DMS153 (cell line): ENCODE measurements around the gene ARHGEF1.
"Not testable (repeated sequence)": the region's sequence is repeated elsewhere in the genome, so short reads cannot be mapped to it uniquely, and the experiment has no call there.

Experiments used
- DNase-seq: peaks from one replicate; lab custom pipeline; 2025; lab: John Stamatoyannopoulos, UW

ARHGEF1 gene

DNA sequence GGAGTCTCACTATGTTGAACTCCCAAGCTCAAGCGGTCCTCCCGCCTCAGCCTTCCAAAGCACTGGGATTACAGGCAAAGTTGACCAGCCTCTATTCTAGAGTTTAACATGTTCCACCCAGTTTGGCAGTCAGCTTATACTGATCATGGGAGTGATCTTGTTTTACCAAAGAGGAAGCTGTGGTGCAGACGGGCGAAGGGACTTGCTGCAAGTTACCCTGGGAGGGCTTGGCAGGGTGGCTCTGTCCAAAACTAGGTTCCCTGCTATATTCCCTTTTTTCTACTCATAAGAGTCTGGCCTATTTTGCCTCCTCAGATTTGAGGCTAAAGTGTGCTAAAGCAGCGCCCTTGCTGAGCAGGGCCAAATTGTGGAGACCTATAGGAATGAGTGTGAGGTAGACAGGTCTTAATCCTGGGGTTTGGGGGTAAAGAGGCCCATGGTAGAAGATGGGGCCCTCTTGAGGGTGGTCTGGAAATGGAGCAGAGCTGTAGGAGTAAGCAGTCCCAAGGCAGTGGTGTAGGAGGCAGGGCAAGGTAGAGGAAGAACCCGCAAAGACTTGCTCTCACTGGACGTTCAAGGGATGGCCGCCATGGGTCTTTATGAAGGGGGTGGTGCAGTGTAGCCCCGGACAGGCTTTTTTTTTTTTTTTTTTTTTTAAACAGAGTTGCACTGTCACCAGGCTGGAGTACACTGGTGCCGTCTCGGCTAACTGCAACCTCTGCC is 19.6 kb upstream of the ARHGEF1 start:
- no peak for DNase-seq

DNA sequence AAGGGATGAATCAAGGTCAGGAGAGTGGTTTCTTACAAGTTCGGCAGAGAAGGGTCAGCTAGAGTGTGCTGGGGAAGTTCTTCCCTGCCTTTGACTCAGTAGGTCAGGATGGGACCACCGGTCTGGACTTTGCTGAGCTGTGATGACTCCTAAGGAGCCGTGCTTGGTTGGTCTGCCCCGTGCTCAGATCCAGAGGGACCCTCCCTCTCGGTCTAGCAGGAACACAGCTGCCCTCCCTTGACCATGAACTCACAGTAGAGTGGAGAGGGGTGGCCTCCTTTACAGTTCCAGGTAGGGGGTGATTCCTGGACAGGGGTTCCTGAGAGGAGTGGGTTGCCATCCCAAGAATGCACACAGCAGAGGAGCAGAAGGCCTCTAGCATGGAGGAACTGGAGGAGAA is 18.6 kb upstream of the ARHGEF1 start:
- no peak for DNase-seq

DNA sequence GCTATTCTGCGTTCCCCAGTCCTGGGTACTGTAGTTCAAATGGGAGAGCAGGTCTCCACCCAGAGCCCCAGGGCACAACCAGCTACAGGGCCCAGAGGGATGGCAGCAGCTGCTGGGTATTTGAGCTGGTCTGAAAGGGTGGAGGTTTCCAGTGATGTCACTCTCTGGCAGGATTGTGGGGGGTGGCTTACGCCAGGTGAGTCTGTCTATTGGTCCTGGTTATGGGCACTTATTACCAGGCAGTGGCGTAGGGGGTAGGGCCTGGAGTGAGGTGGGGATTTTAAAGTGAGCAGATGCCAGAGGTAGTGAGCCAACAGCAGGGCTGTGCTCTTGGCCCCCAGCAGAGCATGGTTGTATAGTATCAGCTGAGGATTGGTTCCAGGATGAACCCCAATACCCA is 16.7 kb upstream of the ARHGEF1 start:
- DNase-seq = no peak

DNA sequence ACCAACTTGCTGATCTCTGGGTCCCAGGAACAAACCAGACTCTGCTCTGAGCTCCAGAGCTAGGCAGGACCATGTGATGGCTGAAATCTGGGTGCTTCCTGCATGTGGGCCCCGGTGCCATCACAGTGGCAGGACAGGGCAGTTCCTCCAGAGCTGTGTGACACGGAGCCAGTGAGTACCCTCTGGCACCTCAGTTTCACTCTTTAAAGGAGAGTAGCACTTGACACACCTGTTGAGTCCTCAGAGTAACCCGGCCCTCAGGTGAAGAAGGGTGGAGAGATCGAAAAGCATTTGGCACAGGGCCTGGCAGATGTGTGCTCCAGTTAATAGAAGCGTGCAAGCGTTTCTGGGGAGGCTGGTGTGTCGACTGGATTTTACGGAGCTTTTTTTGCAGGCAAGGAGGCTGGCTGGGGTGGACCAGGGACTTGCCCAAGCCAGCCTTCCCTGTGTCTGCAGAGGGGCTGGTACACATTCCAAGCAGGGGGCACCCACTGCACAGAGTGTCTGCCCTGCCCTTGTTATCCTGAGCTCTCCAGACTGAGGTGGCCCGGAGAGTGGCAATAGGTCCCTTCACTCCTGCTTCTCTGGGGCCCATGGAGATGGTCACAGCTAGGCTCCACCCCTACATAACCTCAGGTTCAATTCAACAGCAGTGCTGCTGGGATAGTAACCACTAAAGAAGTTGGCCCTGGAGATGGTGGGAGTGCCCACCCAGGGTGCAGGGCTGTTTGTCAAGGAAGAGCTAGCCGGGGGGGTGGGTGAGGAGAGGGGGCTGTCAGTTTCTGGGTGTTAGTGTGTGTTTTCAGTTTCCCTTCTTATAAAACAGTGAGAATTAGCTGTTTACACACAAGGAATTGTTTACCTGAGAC is 14.6 kb upstream of the ARHGEF1 start:
- no peak for DNase-seq

DNA sequence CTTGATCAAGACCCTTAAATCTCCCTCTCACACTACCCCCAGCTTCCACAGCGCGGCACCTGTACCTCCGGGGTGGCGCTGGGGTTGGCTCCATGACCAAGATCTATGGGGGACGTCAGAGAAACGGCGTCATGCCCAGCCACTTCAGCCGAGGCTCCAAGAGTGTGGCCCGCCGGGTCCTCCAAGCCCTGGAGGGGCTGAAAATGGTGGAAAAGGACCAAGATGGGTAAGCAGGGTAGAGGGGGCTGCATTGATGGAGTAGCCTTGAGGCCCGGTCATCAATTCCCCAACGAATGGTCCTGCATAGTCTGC is 14.0 kb upstream of the ARHGEF1 start:
- no peak for DNase-seq

DNA sequence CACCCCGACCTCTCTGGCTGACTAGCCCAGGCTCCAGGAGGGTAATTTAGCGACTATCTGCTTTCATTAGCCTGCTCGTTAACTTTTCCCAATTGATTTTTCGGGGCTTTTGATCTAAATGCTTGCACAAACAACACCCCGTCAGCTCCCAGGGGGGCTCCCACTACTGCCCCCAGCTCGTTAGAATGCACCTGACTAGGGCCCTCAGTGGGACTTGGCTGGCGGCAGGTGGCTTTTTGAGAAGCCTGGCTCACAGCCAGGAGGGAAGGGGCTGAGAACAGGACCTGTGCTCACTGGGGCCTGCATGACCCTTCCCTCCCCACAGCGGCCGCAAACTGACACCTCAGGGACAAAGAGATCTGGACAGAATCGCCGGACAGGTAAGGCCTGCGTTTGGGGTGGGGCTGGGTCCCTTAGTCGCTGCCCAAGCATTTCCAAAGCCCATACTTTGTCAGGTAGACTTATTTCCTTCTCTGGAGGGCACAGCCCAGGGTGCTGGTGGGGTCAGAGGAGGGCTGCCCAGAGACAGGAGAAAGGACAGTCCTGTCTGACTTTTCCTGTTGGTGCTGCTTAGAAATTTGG is 13.5 kb upstream of the ARHGEF1 start:
- no peak for DNase-seq

DNA sequence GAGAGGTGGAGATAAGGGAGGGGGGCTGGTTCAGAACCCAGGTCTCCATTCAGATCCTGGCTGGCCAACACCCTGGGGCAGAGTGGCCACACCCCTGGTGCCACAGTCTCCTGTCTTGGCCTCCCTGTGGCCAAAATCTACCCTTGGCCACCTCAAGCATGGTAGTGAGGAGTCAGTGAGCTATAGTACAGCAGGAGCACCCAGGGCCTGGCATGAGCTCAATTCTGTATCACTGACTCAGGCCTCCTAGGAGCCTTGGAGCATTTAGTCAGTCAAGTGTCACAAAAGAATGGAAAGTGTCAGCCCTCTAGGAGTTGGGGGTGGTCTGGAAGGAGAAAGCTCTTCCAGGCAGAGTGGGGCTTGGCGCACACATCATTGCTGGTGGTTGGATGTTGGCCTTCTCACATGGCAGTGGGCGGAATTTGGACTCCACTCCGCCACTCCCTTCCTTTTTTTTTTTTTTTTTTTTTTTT is 12.5 kb upstream of the ARHGEF1 start:
- no peak for DNase-seq

DNA sequence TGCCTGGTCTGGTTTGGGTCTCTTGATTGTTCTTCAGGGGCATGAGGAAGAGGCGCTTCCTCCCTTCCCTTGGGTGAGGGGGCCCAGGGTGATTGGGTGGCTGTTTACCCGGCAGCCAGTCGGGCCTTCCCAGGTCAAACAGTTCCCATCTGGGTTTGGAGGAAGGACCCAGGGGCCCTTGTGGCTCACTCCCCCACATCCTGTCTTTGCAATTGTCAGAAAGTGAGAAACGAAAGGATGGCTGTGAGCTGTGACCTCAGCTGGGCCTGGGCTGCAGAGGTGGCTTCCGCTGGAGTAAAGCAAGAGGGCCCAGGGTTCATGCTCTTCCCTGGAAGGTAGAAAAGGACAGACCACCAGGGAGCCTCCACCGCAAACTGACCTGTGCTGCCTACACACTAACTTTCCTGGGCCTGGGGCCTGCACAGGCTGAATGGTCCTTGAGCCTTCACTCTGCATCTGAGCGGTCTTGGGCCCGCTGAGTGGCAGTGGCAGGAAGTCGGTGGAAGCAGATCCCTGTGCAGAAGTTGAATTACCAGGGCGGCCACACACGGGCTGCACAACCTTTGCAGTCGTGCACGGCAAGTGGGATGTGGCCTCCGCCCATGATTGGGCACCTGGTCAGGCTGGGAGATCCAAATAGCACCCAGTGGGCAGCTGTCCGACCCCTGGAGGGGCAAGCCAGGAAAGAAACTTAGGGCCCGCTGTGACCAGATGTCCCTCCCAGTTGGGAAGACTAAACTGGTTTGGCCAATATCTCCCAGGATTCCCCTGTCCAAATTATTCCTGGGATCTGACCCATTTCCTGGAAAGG is 11.2 kb upstream of the ARHGEF1 start:
- DNase-seq = no peak

DNA sequence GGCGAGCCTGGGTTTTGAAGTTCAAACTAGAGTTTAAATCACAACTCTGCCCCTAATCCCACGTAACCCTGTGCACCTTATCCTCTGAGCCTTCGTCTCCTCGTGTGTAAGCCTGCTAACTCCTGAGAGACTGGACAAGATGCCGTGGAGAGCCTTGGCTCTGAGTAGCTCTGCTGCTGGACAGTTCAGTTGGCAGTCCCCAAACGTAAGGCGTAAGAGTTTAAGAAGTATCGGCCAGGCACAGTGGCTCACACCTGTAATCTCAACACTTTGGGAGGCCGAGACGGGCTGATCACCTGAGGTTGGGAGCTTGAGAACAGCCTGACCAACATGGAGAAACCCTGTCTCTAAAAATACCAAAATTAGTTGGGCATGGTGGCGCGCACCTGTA is 10.6 kb upstream of the ARHGEF1 start:
- DNase-seq = no peak

DNA sequence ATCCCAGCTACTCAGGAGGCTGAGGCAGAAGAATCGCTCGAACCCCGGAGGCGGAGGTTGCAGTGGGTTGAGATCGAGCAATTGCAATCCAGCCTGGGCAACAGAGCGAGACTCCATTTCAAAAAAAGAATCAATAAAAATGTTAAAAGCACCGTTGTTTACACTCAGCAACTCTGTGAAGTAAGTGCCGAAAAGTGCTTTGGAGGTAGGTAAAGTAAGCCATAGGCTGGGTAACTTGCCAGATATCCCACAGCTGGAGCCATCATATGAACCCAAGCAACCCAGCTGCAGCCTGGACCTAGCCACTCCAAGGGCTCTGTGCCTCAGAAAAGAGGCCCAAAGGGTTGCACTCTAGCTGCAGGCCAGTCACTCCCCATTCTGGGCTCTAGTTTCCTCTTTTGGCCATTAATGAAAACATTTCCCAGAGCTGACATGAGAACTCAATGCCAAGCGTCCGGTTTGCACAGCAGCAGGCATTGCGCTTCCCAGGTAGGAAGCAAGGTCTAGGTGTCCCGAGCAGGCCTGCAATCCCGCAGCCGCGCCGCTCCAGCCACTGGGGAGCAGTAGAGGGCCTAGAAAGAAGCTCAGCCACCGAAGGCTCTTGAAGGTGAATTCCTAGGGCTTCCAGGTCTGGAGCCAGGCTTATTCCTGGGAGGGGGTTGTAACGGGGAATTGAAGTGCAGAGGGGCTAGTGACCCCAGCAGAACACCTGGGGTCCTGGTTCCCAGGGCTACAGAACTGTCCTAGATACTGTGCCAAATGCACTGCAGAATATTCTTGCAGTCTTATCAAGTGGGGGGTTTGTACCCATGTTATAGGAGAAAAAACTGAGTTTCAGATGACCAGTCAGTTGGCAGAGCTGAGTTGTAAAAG is 10.0 kb upstream of the ARHGEF1 start:
- DNase-seq = peak; percentile 74

DNA sequence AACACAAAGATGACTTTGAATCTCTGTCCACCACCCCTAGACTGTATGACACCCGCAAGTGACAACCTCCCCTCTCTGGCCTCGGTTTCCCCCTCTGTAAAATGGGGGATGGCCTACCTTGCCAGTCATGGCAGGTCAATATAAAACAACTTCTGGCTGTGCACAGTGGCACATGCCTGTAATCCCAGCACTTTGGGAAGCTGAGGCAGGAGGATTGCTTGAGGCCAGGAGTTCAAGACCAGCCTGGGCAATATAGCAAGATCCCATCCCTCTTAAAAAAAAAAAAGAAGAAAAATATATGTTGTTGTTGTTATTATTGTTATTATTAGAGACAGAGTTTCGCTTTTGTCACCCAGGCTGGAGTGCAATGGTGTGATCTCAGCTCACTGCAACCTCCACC is 7.0 kb upstream of the ARHGEF1 start:
- not testable (repeated sequence) for DNase-seq

DNA sequence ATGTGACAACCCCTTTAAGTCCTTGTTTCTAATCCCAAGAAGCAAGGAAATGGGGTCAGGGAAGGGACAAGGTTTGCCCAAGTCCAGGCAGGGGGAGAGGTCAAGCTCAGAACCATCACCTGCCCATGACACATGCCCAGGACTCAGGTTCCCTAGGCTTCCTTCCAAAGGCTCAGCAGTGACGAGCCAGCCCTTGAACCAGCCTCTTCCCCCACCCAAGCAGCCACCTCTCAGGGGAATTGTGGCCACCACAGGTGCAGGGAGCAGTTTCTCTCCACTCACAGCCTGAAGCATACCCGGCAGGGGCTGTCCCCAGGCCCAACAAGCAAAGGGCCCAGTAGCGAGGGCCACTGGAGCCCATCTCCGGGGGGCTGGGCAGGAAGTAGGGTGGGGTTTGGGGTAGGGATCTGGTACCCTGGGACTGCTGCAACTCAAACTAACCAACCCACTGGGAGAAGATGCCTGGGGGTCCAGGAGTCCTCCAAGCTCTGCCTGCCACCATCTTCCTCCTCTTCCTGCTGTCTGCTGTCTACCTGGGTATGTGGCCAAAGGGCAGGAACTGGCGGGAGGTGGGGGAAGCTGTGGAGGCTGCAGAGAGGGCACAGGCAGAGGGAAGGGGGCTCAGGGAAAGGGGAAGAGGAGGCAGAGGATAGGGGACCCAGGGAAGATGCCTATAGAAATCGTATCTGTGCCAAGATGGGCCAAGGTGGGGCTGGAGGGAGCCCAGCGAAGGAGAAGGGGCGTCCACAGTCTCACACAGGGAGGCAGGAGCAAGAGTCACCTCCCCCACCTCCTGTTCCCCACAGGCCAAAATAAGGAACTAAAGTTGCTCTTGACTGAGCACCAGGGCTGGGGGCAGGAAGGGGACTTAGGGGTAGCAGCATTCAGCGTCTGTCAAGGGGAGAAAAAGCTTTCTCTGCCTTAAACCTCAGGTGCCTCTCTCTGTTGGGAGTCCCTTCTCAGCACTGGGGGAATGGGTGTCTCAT is 5.8 kb upstream of the ARHGEF1 start, which contains the start of gene CD79A:
Gene CD79A, plus strand, starts transcription at position 433 of the 986 bp plus-strand sequence. Its CDS starts 26 bp downstream, at position 459.
- DNase-seq = peak; percentile 16

DNA sequence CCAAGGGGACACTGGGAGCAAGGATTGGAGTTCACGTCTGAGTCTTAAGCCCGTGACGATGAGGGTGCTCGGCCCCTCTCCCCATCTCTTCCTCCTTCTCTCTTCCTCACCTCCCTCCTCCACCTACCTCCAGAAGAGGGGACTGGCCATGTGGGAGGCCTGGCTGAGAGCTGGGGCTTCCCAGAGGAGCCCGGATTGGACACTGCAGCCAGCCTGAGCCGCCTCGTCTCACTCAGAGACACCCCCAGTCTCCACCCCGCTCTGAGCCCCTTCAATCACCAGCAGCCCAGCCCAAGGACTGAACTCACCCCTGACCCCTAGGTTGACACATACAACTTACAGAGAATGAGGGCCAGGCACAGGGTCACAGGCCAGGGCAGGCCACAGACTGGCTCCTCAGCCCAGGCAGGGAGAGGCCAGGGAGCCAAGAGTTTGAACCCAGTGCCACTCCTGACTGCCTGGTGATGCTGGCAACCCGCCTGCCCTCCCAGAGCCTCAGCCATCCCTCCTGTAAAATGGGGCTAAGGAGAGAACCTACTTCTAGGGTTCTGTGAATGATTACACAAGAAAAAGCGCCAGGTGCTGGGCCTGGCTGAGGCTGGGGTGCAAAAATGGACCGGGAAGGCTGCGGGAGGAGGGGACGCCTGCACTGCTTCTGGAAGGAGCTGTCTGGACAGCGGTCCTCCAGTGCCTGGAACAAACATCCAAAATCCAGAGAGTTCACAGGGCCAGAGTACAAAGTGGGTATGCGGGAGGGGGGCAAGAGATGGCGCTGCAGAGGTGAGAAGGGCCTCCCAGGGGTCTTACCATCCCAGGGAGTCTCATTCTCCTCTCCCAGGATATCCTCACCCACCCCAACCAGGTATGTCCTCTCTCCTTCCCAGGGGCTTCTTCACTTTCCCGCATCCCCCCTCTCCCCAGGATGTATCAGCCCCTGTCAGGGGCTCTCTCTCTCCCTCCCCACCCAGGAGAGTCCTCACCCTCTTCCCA is 4.8 kb upstream of the ARHGEF1 start:
- no peak for DNase-seq

DNA sequence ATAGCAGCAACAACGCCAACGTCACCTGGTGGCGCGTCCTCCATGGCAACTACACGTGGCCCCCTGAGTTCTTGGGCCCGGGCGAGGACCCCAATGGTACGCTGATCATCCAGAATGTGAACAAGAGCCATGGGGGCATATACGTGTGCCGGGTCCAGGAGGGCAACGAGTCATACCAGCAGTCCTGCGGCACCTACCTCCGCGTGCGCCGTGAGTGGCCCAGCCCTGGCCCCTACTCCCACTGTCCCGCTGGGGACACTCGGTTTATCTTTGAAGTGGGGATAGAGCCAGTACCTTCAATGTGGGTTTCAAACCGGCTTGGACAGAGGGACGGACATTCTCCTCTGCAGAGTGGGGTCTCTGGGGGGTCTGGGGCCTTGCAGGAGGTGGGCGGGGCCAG is 3.9 kb upstream of the ARHGEF1 start:
- no peak for DNase-seq

DNA sequence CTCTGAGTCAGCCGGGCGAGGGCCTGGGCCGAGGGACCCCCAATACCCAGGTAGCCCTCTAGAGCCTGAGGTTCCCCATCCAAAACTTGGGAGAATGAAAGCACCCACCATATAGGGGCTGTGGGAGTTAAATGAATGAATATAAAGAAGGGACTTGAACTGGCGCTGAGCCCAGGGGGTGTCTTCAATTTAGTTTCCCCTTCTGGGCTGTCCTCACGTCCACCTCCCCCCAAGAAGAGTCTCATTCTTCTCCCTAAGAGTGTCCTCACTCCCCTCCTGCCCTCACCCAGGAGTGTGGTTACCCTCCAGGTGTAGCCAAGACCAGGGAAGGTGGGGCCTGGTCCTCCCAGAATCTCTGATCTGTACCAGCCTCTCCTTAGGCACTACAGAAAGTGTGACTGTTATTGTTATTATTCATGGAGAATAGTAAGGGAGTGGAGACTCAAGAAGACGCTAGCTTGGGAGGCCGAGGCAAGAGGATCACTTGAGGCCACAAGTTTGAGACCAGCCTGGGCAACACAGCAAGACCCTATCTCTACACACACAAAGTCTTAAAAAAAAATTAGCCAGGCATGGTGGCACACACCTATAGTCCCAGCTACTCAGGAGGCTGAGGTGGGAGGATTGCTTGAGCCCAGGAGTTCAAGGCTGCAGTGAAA is 3.2 kb upstream of the ARHGEF1 start:
- no peak for DNase-seq

DNA sequence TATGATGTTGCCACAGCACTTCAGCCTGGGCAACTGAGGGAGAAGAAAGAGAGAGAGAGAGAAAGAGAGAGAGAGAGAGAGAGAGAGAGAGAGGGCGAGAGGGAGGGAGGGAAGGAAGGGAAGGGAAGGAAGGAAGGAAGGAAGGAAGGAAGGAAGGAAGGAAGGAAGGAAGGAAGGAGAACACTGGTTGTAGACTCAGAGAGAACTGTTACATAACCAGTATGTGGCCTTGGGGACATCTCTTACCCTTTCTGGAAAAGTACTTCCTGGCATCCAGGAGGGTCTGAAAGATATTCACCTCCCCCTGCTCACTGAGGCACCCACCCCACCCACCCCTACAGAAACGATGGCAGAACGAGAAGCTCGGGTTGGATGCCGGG is 2.7 kb upstream of the ARHGEF1 start:
- no peak for DNase-seq

DNA sequence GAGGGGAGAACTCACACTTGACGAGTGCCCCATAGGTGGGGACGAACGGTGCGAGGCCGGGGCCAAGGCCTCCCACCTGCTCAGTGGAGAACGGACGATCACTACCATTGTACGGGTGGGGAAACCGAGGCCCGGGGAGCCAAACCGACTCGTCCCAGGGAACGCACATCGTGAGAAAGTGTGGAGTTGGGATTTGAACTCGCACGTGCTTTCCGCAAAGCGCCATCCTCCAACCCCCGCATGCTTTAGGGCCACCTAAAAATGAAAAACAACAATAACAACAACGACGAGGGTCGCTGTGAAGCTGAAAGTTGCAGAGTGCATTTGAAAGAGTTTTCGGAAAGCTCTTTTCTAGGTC is 458 bp downstream of the ARHGEF1 start:
- DNase-seq = no peak
